Testis (tissue), 2 donors: ENCODE results near the gene CXorf66.

Source experiments
- CTCF ChIP-seq, 3 experiments: fragments of 450-650 bp in 2 of 3; fragments of 200-600 bp in 1 of 3; sonication (generic) in 1 of 3; IDR thresholded peaks; one replicate each; pipeline ENCODE4 v1.5.1; 2016 to 2019; ENCODE audit warnings: antibody characterized with exemption in 3 of 3, mild to moderate bottlenecking in 2 of 3, moderate library complexity in 1 of 3
- POLR2A ChIP-seq: fragments of 450-650 bp; IDR thresholded peaks from one replicate; pipeline ENCODE4 v1.6.1; 2017; ENCODE audit warnings: antibody characterized with exemption, mild to moderate bottlenecking, moderate library complexity

- TF ChIP-seq CTCF (IDR thresholded peaks at IDR 0.05) (no peak), POLR2A (no peak)
Observed at GRCh38 chrX:139914421-139914820, 50.9 kb downstream of the CXorf66 start.
